ENCODE data around the gene SPCS2. TPM values are rescaled to one million over a fixed set of nuclear protein-coding genes. Genes with fewer than 3 reads are reported as not detected.
A peak's percentile ranks its signal among the peaks of the same experiment; 100 is the strongest.

Gene SPCS2
- total RNA-seq, 2 experiments from 2014 or later: 36.5 to 42.9 TPM

DNA sequence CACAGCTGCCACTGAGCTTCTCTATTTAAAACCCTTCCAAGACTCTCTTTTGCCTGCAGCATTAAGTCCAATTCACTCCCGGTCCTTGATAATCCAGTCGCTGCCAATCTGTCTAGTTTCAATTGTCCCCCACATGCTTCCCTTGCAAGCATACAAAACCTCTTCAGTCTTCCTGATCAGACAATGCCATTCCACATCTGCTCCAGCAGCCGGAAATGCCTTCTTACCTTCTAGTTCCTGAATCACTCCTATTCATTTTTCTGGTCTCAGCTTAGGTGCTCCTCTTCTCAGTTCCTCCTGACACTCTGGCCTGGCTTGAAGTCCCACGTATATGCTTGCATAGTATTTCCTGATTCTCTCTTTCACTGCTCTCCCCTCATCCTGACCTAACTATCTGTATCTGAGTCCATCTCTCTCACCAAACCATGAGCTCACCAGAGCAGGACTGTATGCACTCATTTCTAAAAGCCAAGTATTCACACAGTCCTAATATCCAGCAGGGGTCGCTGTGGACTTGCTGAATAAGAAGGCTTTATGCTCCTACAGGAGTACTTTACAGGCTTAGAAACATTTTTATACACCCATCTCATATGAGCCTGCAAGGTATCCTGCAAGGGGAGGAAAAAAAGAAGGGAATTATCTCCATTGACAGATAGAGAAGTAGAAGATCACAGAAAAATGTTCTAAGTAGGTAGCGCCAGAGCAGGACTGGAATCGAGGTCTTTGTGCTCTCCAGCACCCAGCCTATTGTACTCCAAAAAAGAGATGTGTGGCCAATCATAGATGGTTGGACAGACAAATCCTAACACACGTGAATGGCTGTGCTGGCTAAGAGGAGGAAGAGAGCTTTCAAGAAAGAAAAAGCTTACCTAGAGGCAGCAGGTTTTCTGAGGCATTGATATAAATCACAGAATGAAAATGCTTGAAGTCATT is 19.4 kb upstream of the SPCS2 start:
- Histone ChIP-seq H3K4me3 (ENCODE audit: low read length) (no peak overlapping the region), H3K36me3 (ENCODE audit: insufficient read depth, low read length) (peaks cover 91% of the 10 kb centered on the region), H3K4me1 (ENCODE audit: insufficient read depth, low read length) (no peaks in the 10 kb centered on the region), H3K27ac (ENCODE audit: low read depth in 1 of 2, low read length in 2 of 2) (no peak overlapping the region), H3K27me3 (ENCODE audit: control insufficient read depth in 1 of 2, insufficient read depth in 2 of 2, low read length in 2 of 2) (no peaks in the 10 kb centered on the region), H3K9me3 (ENCODE audit: control insufficient read depth in 1 of 2, insufficient read depth in 1 of 2, low read length in 2 of 2) (no peaks in the 10 kb centered on the region)
- TF ChIP-seq CTCF (IDR thresholded peaks at IDR 0.05): peak; percentile 97
- ChIA-PET CTCF (interaction anchor here (0.6 to 4.2 kb wide), 10 partner anchors 9 to 319 kb away, joined by 3 to 21 read pairs (median 4); partner anchors contain the start of genes SPCS2 and XRRA1), POLR2A (interaction anchor here (0.8 to 1.0 kb wide), 2 partner anchors 10 to 349 kb away, joined by 3 read pairs; no protein-coding TSS in a partner anchor)
- Mint-ChIP-seq H3K27ac (no peak overlapping the region), H3K27me3 (no peaks in the 10 kb centered on the region), H3K36me3 (ENCODE audit: low read depth) (peaks cover 15% of the 10 kb centered on the region), H3K4me1 (ENCODE audit: low read depth) (no peaks in the 10 kb centered on the region), H3K9me3 (no peaks in the 10 kb centered on the region), H3K4me3 (no peak overlapping the region)
- intact Hi-C loops (cut with DNase I, micrococcal nuclease): loop anchor here (1.0 to 5.0 kb wide), 6 partner anchors 103 to 319 kb away; no protein-coding TSS in a partner anchor
- ATAC-seq (ENCODE audit: poor library complexity): peak; percentile 82
- DNase-seq: peak; percentile 25 to 88 (median 56)

- H3K4me1 ChIP-seq (ENCODE audit: insufficient read depth, low read length): no peaks in the 10 kb centered on the region
- ChIA-PET POLR2A (interaction anchor here (0.7 kb wide), 2 partner anchors 56 to 205 kb away, joined by 3 read pairs; partner anchors contain the start of gene NEU3), CTCF (interaction anchor here (1.4 to 4.2 kb wide), 2 partner anchors 17 to 317 kb away, joined by 3 to 21 read pairs; partner anchors contain the start of genes SPCS2 and XRRA1)
- no peak overlapping the region for H3K27ac ChIP-seq (ENCODE audit: low read depth in 1 of 2, low read length in 2 of 2)
- DNase-seq: no peak
- no peak overlapping the region for H3K4me3 ChIP-seq (ENCODE audit: low read length)
- ATAC-seq (ENCODE audit: poor library complexity): no peak
- peaks cover 39% of the 10 kb centered on the region for H3K36me3 Mint-ChIP-seq (ENCODE audit: low read depth)
- no peak overlapping the region for H3K27ac Mint-ChIP-seq
- no peaks in the 10 kb centered on the region for H3K9me3 Mint-ChIP-seq
- H3K36me3 ChIP-seq (ENCODE audit: insufficient read depth, low read length): peaks cover 91% of the 10 kb centered on the region
- intact Hi-C loops (cut with DNase I, micrococcal nuclease): loop anchor here in 1 of 2 experiments (5.0 kb wide), 1 partner anchor 210 kb away; no protein-coding TSS in a partner anchor
- no peaks in the 10 kb centered on the region for H3K4me1 Mint-ChIP-seq (ENCODE audit: low read depth)
- H3K4me3 Mint-ChIP-seq: no peak overlapping the region
- no peaks in the 10 kb centered on the region for H3K27me3 Mint-ChIP-seq
- H3K27me3 ChIP-seq (ENCODE audit: control insufficient read depth in 1 of 2, insufficient read depth in 2 of 2, low read length in 2 of 2): no peaks in the 10 kb centered on the region
- TF ChIP-seq CTCF (IDR thresholded peaks at IDR 0.05): no peak
- H3K9me3 ChIP-seq (ENCODE audit: control insufficient read depth in 1 of 2, insufficient read depth in 1 of 2, low read length in 2 of 2): no peaks in the 10 kb centered on the region
These were observed 16.9 kb upstream of the SPCS2 start for GRCh38 chr11:74932169-74932568.

DNA sequence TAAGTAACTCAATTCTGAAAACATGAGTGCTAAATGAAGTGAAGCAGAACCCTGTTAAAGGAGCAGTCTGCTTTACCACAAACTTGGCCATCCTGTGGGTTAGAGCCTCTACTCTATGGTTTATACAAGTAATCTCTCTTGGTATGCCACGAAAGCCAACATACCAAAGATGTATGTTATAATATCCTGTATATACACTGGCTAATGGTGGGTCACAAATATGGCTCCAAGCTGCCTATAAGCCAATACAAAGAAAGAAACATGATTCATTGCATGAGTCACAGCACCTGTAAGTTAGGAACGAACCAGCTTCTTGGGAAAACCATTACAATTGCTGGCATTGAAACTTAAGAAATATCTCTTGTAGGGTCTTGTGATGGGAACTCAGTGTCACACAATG is 16.3 kb upstream of the SPCS2 start:
- no peak overlapping the region for H3K27ac Mint-ChIP-seq
- H3K36me3 Mint-ChIP-seq (ENCODE audit: low read depth): peaks cover 42% of the 10 kb centered on the region
- no peaks in the 10 kb centered on the region for H3K27me3 Mint-ChIP-seq

More for the DNA sequence above, 16.3 kb upstream of the SPCS2 start:
- Mint-ChIP-seq H3K9me3 (no peaks in the 10 kb centered on the region), H3K4me3 (no peak overlapping the region), H3K4me1 (ENCODE audit: low read depth) (no peaks in the 10 kb centered on the region)
- ChIA-PET CTCF (interaction anchor here (1.4 to 4.2 kb wide), 2 partner anchors 16 to 316 kb away, joined by 3 to 21 read pairs; partner anchors contain the start of genes SPCS2 and XRRA1), POLR2A (no interaction called here)
- Histone ChIP-seq H3K27me3 (ENCODE audit: control insufficient read depth in 1 of 2, insufficient read depth in 2 of 2, low read length in 2 of 2) (no peaks in the 10 kb centered on the region), H3K27ac (ENCODE audit: low read depth in 1 of 2, low read length in 2 of 2) (no peak overlapping the region), H3K9me3 (ENCODE audit: control insufficient read depth in 1 of 2, insufficient read depth in 1 of 2, low read length in 2 of 2) (no peaks in the 10 kb centered on the region), H3K4me3 (ENCODE audit: low read length) (no peak overlapping the region), H3K4me1 (ENCODE audit: insufficient read depth, low read length) (no peaks in the 10 kb centered on the region), H3K36me3 (ENCODE audit: insufficient read depth, low read length) (peaks cover 91% of the 10 kb centered on the region)
- DNase-seq (no peak), ATAC-seq (ENCODE audit: poor library complexity) (no peak)
- intact Hi-C loops (cut with DNase I, micrococcal nuclease): loop anchor here in 1 of 2 experiments (5.0 kb wide), 1 partner anchor 210 kb away; no protein-coding TSS in a partner anchor
- TF ChIP-seq CTCF (IDR thresholded peaks at IDR 0.05): no peak

Data from CD4-positive, alpha-beta T cell (primary cell).